ENCODE data around the gene NFAT5. TPM values are rescaled to one million over a fixed set of nuclear protein-coding genes. Genes with fewer than 3 reads are reported as not detected.
"Not testable (repeated sequence)": the region's sequence is repeated elsewhere in the genome, so short reads cannot be mapped to it uniquely, and the experiment has no call there.

NFAT5 gene
- polyA plus RNA-seq, 3 donors, result 2.4 to 6.9 (median 2.5) TPM

DNA sequence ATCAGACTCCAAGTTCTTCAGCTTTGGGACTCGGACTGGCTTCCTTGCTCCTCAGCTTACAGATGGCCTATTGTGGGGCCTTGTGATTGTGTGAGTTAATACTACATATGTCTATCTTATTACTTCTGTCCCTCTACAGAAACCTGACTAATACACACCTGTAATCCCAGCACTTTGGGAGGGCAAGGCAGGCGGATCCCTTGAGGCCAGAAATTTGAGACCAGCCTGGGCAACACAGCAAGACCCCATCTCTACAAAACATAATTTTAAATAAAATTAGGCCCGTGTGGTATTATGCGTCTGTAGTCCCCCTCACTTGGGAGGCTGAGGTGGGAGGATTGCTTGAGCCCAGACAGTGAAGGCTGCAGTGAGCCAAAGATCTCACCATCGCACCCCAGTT is 165.5 kb downstream of the NFAT5 start:
- H2AFZ ChIP-seq (ENCODE audit: insufficient read depth, low read depth, low read length, poor library complexity, severe bottlenecking); H3K36me3 Mint-ChIP-seq; H3K9me3 ChIP-seq (replicated peaks in 1 of 2; ENCODE audit: control insufficient read depth in 1 of 2, insufficient read depth in 1 of 2, low read length in 2 of 2); DNase-seq; H3K9me3 Mint-ChIP-seq; H3K27me3 Mint-ChIP-seq (ENCODE audit: low read depth in 3 of 3); H4K20me1 ChIP-seq (ENCODE audit: insufficient read depth, low read length); H3K4me3 Mint-ChIP-seq; intact Hi-C loops (cut with micrococcal nuclease); H3K4me2 ChIP-seq (replicated peaks; ENCODE audit: extremely low read depth, low read length, poor library complexity, severe bottlenecking); H3K9ac ChIP-seq (ENCODE audit: insufficient read depth, low read length, poor library complexity, severe bottlenecking); H3K79me2 ChIP-seq (ENCODE audit: insufficient read depth, low read length); H3K36me3 ChIP-seq (replicated peaks in 1 of 2; ENCODE audit: control insufficient read depth in 1 of 2, insufficient read depth in 2 of 2, low read length in 2 of 2); H3K27me3 ChIP-seq (ENCODE audit: control insufficient read depth in 2 of 2, insufficient read depth in 2 of 2, low read length in 2 of 2); H3K4me3 ChIP-seq (replicated peaks in 1 of 3; ENCODE audit: low read depth in 2 of 3, low read length in 3 of 3); H3K27ac ChIP-seq (ENCODE audit: low read depth in 1 of 2, low read length in 2 of 2): not testable (repeated sequence)
- WGBS (ENCODE audit: insufficient coverage), result 100% methylated on average over 1 of the region's 5 CpGs
- H3K4me1 Mint-ChIP-seq, result peaks cover 11% of the 10 kb centered on the region
- peaks cover 11 to 14% of the 10 kb centered on the region in 2 donors for H3K4me1 ChIP-seq (ENCODE audit: control insufficient read depth in 1 of 2, insufficient read depth in 2 of 2, low read length in 2 of 2)
- H3K27ac Mint-ChIP-seq, result peak overlapping the region in 1 of 7 donors; percentile 57

DNA sequence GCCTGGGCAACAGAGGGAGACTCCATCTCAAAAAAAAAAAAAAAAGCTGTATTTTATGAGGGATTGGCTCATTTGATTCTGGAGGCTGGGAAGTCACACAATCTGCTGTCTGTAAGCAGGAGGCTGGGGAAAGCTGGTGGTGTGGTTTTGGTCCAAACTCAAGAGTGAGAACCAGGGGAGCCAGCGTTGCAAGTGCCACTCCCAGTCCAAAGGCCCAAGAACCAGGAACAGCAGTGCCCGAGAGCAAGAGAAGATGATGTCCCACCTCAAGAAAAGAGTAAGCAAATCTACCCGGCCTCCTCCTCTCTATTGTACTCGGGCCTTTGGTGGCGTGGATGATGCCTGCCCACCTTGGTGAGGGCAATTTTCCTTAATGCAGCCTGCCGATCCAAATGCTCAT is 166.3 kb downstream of the NFAT5 start:
- Mint-ChIP-seq H3K27me3 (ENCODE audit: low read depth in 3 of 3) (peaks cover 1 to 2% (median 1%) of the 10 kb centered on the region in 3 donors), H3K36me3 (no peaks in the 10 kb centered on the region), H3K27ac (no peak overlapping the region), H3K9me3 (no peaks in the 10 kb centered on the region), H3K4me3 (no peak overlapping the region), H3K4me1 (peaks cover 3% of the 10 kb centered on the region)
- TF ChIP-seq, protein P1, sequence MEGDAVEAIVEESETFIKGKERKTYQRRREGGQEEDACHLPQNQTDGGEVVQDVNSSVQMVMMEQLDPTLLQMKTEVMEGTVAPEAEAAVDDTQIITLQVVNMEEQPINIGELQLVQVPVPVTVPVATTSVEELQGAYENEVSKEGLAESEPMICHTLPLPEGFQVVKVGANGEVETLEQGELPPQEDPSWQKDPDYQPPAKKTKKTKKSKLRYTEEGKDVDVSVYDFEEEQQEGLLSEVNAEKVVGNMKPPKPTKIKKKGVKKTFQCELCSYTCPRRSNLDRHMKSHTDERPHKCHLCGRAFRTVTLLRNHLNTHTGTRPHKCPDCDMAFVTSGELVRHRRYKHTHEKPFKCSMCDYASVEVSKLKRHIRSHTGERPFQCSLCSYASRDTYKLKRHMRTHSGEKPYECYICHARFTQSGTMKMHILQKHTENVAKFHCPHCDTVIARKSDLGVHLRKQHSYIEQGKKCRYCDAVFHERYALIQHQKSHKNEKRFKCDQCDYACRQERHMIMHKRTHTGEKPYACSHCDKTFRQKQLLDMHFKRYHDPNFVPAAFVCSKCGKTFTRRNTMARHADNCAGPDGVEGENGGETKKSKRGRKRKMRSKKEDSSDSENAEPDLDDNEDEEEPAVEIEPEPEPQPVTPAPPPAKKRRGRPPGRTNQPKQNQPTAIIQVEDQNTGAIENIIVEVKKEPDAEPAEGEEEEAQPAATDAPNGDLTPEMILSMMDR (IDR thresholded peaks at IDR 0.05), result no peak
- H3K79me2 ChIP-seq (ENCODE audit: insufficient read depth, low read length), result no peaks in the 10 kb centered on the region
- intact Hi-C loops (cut with micrococcal nuclease), result no loop called here
- H4K20me1 ChIP-seq (ENCODE audit: insufficient read depth, low read length), result no peaks in the 10 kb centered on the region
- 97% methylated on average over 5 of the region's 6 CpGs for WGBS (ENCODE audit: insufficient coverage)
- no peak for DNase-seq
- no peak overlapping the region for H3K4me2 ChIP-seq (replicated peaks; ENCODE audit: extremely low read depth, low read length, poor library complexity, severe bottlenecking)
- no peaks in the 10 kb centered on the region for H3K36me3 ChIP-seq (replicated peaks in 1 of 2; ENCODE audit: control insufficient read depth in 1 of 2, insufficient read depth in 2 of 2, low read length in 2 of 2)
- no peak overlapping the region for H3K27ac ChIP-seq (ENCODE audit: low read depth in 1 of 2, low read length in 2 of 2)
- H3K27me3 ChIP-seq (ENCODE audit: control insufficient read depth in 2 of 2, insufficient read depth in 2 of 2, low read length in 2 of 2), result no peaks in the 10 kb centered on the region
- no peak overlapping the region for H2AFZ ChIP-seq (ENCODE audit: insufficient read depth, low read depth, low read length, poor library complexity, severe bottlenecking)
- peaks cover 5 to 6% of the 10 kb centered on the region in 2 donors for H3K4me1 ChIP-seq (ENCODE audit: control insufficient read depth in 1 of 2, insufficient read depth in 2 of 2, low read length in 2 of 2)
- H3K4me3 ChIP-seq (replicated peaks in 1 of 3; ENCODE audit: low read depth in 2 of 3, low read length in 3 of 3), result no peak overlapping the region
- no peaks in the 10 kb centered on the region for H3K9me3 ChIP-seq (replicated peaks in 1 of 2; ENCODE audit: control insufficient read depth in 1 of 2, insufficient read depth in 1 of 2, low read length in 2 of 2)
- no peak overlapping the region for H3K9ac ChIP-seq (ENCODE audit: insufficient read depth, low read length, poor library complexity, severe bottlenecking)

Data from CD14-positive monocyte (primary cell).